ENCODE results near the gene SMPD3. TPM values are rescaled to one million over a fixed set of nuclear protein-coding genes. Genes with fewer than 3 reads are reported as not detected.

SMPD3 gene
- total RNA-seq, 1 experiment from 2014 or later = not detected

GRCh38 chr16:68452176-68452575 is 3.9 kb upstream of the SMPD3 start:
- intact Hi-C loops (cut with micrococcal nuclease) = no loop called here
- H3K36me3 Mint-ChIP-seq (ENCODE audit: insufficient read depth, unreplicated experiment) = peaks cover 7% of the 10 kb centered on the region
- no peak overlapping the region for H3K4me3 Mint-ChIP-seq (ENCODE audit: unreplicated experiment)
- no peak overlapping the region for H3K27ac Mint-ChIP-seq (ENCODE audit: low read depth, unreplicated experiment)
- DNase-seq (ENCODE audit: unreplicated experiment) = no peak
- H3K27me3 Mint-ChIP-seq (ENCODE audit: insufficient read depth, unreplicated experiment) = peaks cover 31% of the 10 kb centered on the region
- no peak for TF ChIP-seq CTCF (IDR thresholded peaks at IDR 0.05; ENCODE audit: unreplicated experiment)
- no peaks in the 10 kb centered on the region for H3K9me3 Mint-ChIP-seq (ENCODE audit: unreplicated experiment)
- ChIA-PET CTCF (interaction anchor here (0.6 to 1.0 kb wide), 5 partner anchors 9 to 1453 kb away, joined by 3 read pairs; no protein-coding TSS in a partner anchor), POLR2A (no interaction called here)
- no peaks in the 10 kb centered on the region for H3K4me1 Mint-ChIP-seq (ENCODE audit: insufficient read depth, unreplicated experiment)
- BruUV-seq (replicated peaks) = no TSS peak

GRCh38 chr16:68451676-68452075 is 3.4 kb upstream of the SMPD3 start:
- Mint-ChIP-seq H3K4me3 (ENCODE audit: unreplicated experiment) (no peak overlapping the region), H3K4me1 (ENCODE audit: insufficient read depth, unreplicated experiment) (no peaks in the 10 kb centered on the region)

GRCh38 chr16:68450741-68451255 is 2.5 kb upstream of the SMPD3 start:
- Mint-ChIP-seq H3K4me3 (ENCODE audit: unreplicated experiment) (no peak overlapping the region), H3K27ac (ENCODE audit: low read depth, unreplicated experiment) (no peak overlapping the region), H3K36me3 (ENCODE audit: insufficient read depth, unreplicated experiment) (peaks cover 3% of the 10 kb centered on the region), H3K9me3 (ENCODE audit: unreplicated experiment) (no peaks in the 10 kb centered on the region), H3K27me3 (ENCODE audit: insufficient read depth, unreplicated experiment) (peaks cover 43% of the 10 kb centered on the region), H3K4me1 (ENCODE audit: insufficient read depth, unreplicated experiment) (no peaks in the 10 kb centered on the region)
- ChIA-PET POLR2A (interaction anchor here (1.1 kb wide), 1 partner anchor 36 kb away, joined by 3 read pairs; no protein-coding TSS in a partner anchor), CTCF (interaction anchor here (0.7 kb wide), 1 partner anchor 70 kb away, joined by 4 read pairs; no protein-coding TSS in a partner anchor)
- BruUV-seq (replicated peaks) = no TSS peak
- DNase-seq (ENCODE audit: unreplicated experiment) = no peak
- intact Hi-C loops (cut with micrococcal nuclease) = no loop called here
- no peak for TF ChIP-seq CTCF (IDR thresholded peaks at IDR 0.05; ENCODE audit: unreplicated experiment)

More at GRCh38 chr16:68451676-68452075, 3.4 kb upstream of the SMPD3 start:
- Mint-ChIP-seq H3K27ac (ENCODE audit: low read depth, unreplicated experiment) (no peak overlapping the region), H3K9me3 (ENCODE audit: unreplicated experiment) (no peaks in the 10 kb centered on the region), H3K27me3 (ENCODE audit: insufficient read depth, unreplicated experiment) (peaks cover 34% of the 10 kb centered on the region), H3K36me3 (ENCODE audit: insufficient read depth, unreplicated experiment) (peaks cover 7% of the 10 kb centered on the region)
- no peak for TF ChIP-seq CTCF (IDR thresholded peaks at IDR 0.05; ENCODE audit: unreplicated experiment)
- DNase-seq (ENCODE audit: unreplicated experiment) = no peak
- intact Hi-C loops (cut with micrococcal nuclease) = no loop called here
- no TSS peak for BruUV-seq (replicated peaks)
- POLR2A ChIA-PET = interaction anchor here (1.1 kb wide), 1 partner anchor 35 kb away, joined by 3 read pairs; no protein-coding TSS in a partner anchor
- CTCF ChIA-PET = interaction anchor here (0.5 to 1.0 kb wide), 6 partner anchors 9 to 1453 kb away, joined by 3 to 4 read pairs (median 3); no protein-coding TSS in a partner anchor

GRCh38 chr16:68447653-68448359 is 502 bp downstream of the SMPD3 start:
- intact Hi-C loops (cut with micrococcal nuclease) = no loop called here
- Mint-ChIP-seq H3K27ac (ENCODE audit: low read depth, unreplicated experiment) (no peak overlapping the region), H3K27me3 (ENCODE audit: insufficient read depth, unreplicated experiment) (peaks cover 71% of the 10 kb centered on the region), H3K4me1 (ENCODE audit: insufficient read depth, unreplicated experiment) (no peaks in the 10 kb centered on the region), H3K9me3 (ENCODE audit: unreplicated experiment) (no peaks in the 10 kb centered on the region), H3K36me3 (ENCODE audit: insufficient read depth, unreplicated experiment) (no peaks in the 10 kb centered on the region), H3K4me3 (ENCODE audit: unreplicated experiment) (peak overlapping the region; percentile 65)
- POLR2A ChIA-PET = no interaction called here
- BruUV-seq (replicated peaks) = no TSS peak
- CTCF ChIA-PET = no interaction called here
- no peak for DNase-seq (ENCODE audit: unreplicated experiment)
- no peak for TF ChIP-seq CTCF (IDR thresholded peaks at IDR 0.05; ENCODE audit: unreplicated experiment)

All from MCF 10A (cell line).